ENCODE results near the gene PSMA5. TPM values are rescaled to one million over a fixed set of nuclear protein-coding genes. Genes with fewer than 3 reads are reported as not detected.

Gene PSMA5
- total and polyA plus RNA-seq, 2 experiments from 2014 or later: 64.4 to 90.1 TPM

DNA sequence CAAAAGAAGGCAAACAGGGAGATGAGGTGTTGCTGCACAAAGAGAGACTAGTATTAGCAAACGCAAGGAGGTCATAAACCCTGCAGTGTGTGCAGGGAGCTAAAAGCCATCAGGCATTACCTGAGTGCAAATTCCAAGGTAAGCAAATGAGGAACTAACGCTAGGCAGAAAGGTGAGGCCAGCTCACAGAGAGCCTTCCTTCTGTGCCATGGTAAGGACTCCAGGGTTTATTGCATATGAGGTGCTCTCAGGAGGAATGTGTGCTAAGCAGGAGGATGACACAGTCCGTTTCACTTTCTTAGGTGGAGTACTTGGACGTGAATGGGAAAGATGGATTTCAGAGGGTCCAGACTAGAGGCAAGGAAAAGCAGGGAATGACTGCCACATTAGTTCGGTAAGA is 74.8 kb downstream of the PSMA5 start:
- no peaks in the 10 kb centered on the region for H3K4me1 ChIP-seq (ENCODE audit: insufficient read depth)
- no peak overlapping the region for H3K4me3 ChIP-seq
- TF ChIP-seq EZH2phosphoT487 (IDR thresholded peaks at IDR 0.05; ENCODE audit: low read depth, severe bottlenecking, unreplicated experiment): no peak
- TF ChIP-seq EZH2 (IDR thresholded peaks at IDR 0.05; ENCODE audit: borderline replicate concordance): no peak
- TF ChIP-seq, protein P1, sequence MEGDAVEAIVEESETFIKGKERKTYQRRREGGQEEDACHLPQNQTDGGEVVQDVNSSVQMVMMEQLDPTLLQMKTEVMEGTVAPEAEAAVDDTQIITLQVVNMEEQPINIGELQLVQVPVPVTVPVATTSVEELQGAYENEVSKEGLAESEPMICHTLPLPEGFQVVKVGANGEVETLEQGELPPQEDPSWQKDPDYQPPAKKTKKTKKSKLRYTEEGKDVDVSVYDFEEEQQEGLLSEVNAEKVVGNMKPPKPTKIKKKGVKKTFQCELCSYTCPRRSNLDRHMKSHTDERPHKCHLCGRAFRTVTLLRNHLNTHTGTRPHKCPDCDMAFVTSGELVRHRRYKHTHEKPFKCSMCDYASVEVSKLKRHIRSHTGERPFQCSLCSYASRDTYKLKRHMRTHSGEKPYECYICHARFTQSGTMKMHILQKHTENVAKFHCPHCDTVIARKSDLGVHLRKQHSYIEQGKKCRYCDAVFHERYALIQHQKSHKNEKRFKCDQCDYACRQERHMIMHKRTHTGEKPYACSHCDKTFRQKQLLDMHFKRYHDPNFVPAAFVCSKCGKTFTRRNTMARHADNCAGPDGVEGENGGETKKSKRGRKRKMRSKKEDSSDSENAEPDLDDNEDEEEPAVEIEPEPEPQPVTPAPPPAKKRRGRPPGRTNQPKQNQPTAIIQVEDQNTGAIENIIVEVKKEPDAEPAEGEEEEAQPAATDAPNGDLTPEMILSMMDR (IDR thresholded peaks at IDR 0.05; ENCODE audit: poor library complexity): no peak
- H3K9me2 ChIP-seq (replicated peaks; ENCODE audit: insufficient read depth): no peaks in the 10 kb centered on the region
- WGBS (ENCODE audit: low lambda C conversion rate, missing lambda C conversion rate): 75% methylated on average over 5 of the region's 5 CpGs
- H3K79me2 ChIP-seq: no peaks in the 10 kb centered on the region
- no peaks in the 10 kb centered on the region for H3K27me3 ChIP-seq
- peak overlapping the region; percentile 72 for H3K27ac ChIP-seq
- no peaks in the 10 kb centered on the region for H3K9me3 ChIP-seq (ENCODE audit: low read depth)
- no peaks in the 10 kb centered on the region for H3K36me3 ChIP-seq (replicated peaks; ENCODE audit: insufficient read depth, low read depth)
- H4K20me1 ChIP-seq (ENCODE audit: insufficient read depth, poor library complexity, severe bottlenecking): no peaks in the 10 kb centered on the region
- DNase-seq (ENCODE audit: low spot score): peak; percentile 56
- H3K4me2 ChIP-seq: peak overlapping the region; percentile 61
- H2AFZ ChIP-seq: no peak overlapping the region

DNA sequence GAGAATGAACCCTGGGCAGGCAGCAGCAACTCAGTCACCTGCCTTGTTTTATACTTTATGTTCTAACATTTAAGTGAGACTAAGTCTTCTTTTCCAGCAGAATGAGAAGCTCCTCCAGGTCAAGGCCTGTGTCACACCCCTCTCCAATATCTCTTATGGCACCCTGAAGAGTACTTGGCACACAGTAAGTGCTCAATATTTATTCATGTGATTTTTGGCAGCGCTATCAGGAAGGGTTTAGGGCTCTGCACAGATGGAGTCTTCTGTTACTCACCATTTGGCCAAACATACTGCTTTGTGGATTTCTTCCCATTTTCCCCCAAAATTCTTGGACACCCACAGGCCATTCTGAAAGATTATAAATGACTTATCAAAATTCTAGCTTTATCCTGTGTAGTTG is 75.6 kb downstream of the PSMA5 start:
- Histone ChIP-seq H3K36me3 (replicated peaks; ENCODE audit: insufficient read depth, low read depth) (no peaks in the 10 kb centered on the region), H2AFZ (no peak overlapping the region), H3K4me1 (ENCODE audit: insufficient read depth) (no peaks in the 10 kb centered on the region), H3K4me3 (no peak overlapping the region), H3K27ac (no peak overlapping the region), H3K9me2 (replicated peaks; ENCODE audit: insufficient read depth) (no peaks in the 10 kb centered on the region), H3K9me3 (ENCODE audit: low read depth) (no peaks in the 10 kb centered on the region), H3K4me2 (no peak overlapping the region), H3K27me3 (no peaks in the 10 kb centered on the region), H4K20me1 (ENCODE audit: insufficient read depth, poor library complexity, severe bottlenecking) (no peaks in the 10 kb centered on the region), H3K79me2 (no peaks in the 10 kb centered on the region)
- no peak for DNase-seq (ENCODE audit: low spot score)
- TF ChIP-seq EZH2 (IDR thresholded peaks at IDR 0.05; ENCODE audit: borderline replicate concordance) (no peak), EZH2phosphoT487 (IDR thresholded peaks at IDR 0.05; ENCODE audit: low read depth, severe bottlenecking, unreplicated experiment) (no peak)
- TF ChIP-seq, protein P1 (IDR thresholded peaks at IDR 0.05; ENCODE audit: poor library complexity): no peak
- WGBS (ENCODE audit: low lambda C conversion rate, missing lambda C conversion rate): 97% methylated on average over 1 of the region's 1 CpG

DNA sequence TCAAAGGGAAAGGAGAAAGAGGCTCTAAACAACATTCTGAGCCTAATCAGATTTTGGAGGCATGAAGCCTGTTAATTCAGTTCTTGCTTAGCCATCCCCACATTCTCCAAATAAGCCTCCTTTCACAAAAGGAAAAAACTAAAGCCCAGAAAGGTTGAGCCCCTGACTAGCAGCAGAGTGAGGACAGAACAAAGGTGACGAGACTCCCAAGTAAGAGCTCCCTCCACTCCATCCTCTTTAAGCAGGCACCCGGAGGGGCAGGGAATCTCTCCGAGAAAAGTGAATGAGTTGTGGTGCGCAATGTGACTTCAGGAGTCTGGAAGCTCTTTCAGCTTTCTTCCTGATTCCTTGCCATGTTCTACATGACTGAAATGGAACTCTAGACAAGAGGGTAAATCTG is 76.1 kb downstream of the PSMA5 start:
- Histone ChIP-seq H3K27ac (no peak overlapping the region), H2AFZ (no peak overlapping the region), H3K79me2 (no peaks in the 10 kb centered on the region), H3K4me2 (no peak overlapping the region), H3K4me3 (no peak overlapping the region), H3K36me3 (replicated peaks; ENCODE audit: insufficient read depth, low read depth) (no peaks in the 10 kb centered on the region), H3K27me3 (no peaks in the 10 kb centered on the region), H3K4me1 (ENCODE audit: insufficient read depth) (no peaks in the 10 kb centered on the region), H3K9me3 (ENCODE audit: low read depth) (no peaks in the 10 kb centered on the region), H4K20me1 (ENCODE audit: insufficient read depth, poor library complexity, severe bottlenecking) (no peaks in the 10 kb centered on the region), H3K9me2 (replicated peaks; ENCODE audit: insufficient read depth) (no peaks in the 10 kb centered on the region)
- WGBS (ENCODE audit: low lambda C conversion rate, missing lambda C conversion rate): 91% methylated on average over 4 of the region's 4 CpGs
- DNase-seq (ENCODE audit: low spot score): no peak
- TF ChIP-seq EZH2 (IDR thresholded peaks at IDR 0.05; ENCODE audit: borderline replicate concordance): no peak
- TF ChIP-seq, protein P1 (IDR thresholded peaks at IDR 0.05; ENCODE audit: poor library complexity): no peak
- no peak for TF ChIP-seq EZH2phosphoT487 (IDR thresholded peaks at IDR 0.05; ENCODE audit: low read depth, severe bottlenecking, unreplicated experiment)

Other genes with a start within 250 kb of the PSMA5 start
- gene SARS1, start 212.5 kb downstream of the PSMA5 start, total RNA-seq: 179 and 180 TPM in 2 replicates
- 125 and 158 TPM in 2 replicates for gene SARS1, start 212.5 kb downstream of the PSMA5 start, polyA plus RNA-seq
- gene CELSR2, start 176.9 kb downstream of the PSMA5 start, total RNA-seq: 2.6 and 3.7 TPM in 2 replicates
- 3.2 and 3.3 TPM in 2 replicates for gene CELSR2, start 176.9 kb downstream of the PSMA5 start, polyA plus RNA-seq
- 10.1 and 14.3 TPM in 2 replicates for gene PSRC1, start 143.3 kb downstream of the PSMA5 start, total RNA-seq
- gene PSRC1, start 143.3 kb downstream of the PSMA5 start, polyA plus RNA-seq: 9.1 and 13.7 TPM in 2 replicates
- 3.6 and 13.7 TPM in 2 replicates for gene MYBPHL, start 119.4 kb downstream of the PSMA5 start, total RNA-seq
- gene MYBPHL, start 119.4 kb downstream of the PSMA5 start, polyA plus RNA-seq: 6.7 and 7.4 TPM in 2 replicates
- 59.3 and 66.3 TPM in 2 replicates for gene SORT1, start 28.5 kb downstream of the PSMA5 start, total RNA-seq
- gene SORT1, start 28.5 kb downstream of the PSMA5 start, polyA plus RNA-seq: 34.4 and 43.7 TPM in 2 replicates
- 2.0 and 2.1 TPM in 2 replicates for gene SYPL2, start 40.1 kb upstream of the PSMA5 start, total RNA-seq
- 3.0 TPM in 2 replicates for gene SYPL2, start 40.1 kb upstream of the PSMA5 start, polyA plus RNA-seq
- 5.1 and 6.6 TPM in 2 replicates for gene ATXN7L2, start 57.5 kb upstream of the PSMA5 start, total RNA-seq
- gene ATXN7L2, start 57.5 kb upstream of the PSMA5 start, polyA plus RNA-seq: 5.3 and 9.3 TPM in 2 replicates
- 6.0 and 6.5 TPM in 2 replicates for gene CYB561D1, start 67.6 kb upstream of the PSMA5 start, total RNA-seq
- 4.8 and 5.2 TPM in 2 replicates for gene CYB561D1, start 67.6 kb upstream of the PSMA5 start, polyA plus RNA-seq
- gene AMIGO1, start 83.3 kb upstream of the PSMA5 start, total RNA-seq: 4.1 and 4.4 TPM in 2 replicates
- gene AMIGO1, start 83.3 kb upstream of the PSMA5 start, polyA plus RNA-seq: 2.0 and 2.6 TPM in 2 replicates
- 0.50 TPM in 1 of 2 replicates, not detected in the other for gene GPR61, start 113.4 kb upstream of the PSMA5 start, total RNA-seq
- 0.88 and 1.1 TPM in 2 replicates for gene GPR61, start 113.4 kb upstream of the PSMA5 start, polyA plus RNA-seq
- gene GNAI3, start 122.2 kb upstream of the PSMA5 start, total RNA-seq: 10.9 and 11.5 TPM in 2 replicates
- gene GNAI3, start 122.2 kb upstream of the PSMA5 start, polyA plus RNA-seq: 8.1 and 8.9 TPM in 2 replicates
- 0.96 TPM in 1 of 2 replicates, not detected in the other for gene GNAT2, start 193.2 kb upstream of the PSMA5 start, total RNA-seq
- 0.18 and 0.19 TPM in 2 replicates for gene GNAT2, start 193.2 kb upstream of the PSMA5 start, polyA plus RNA-seq
- gene AMPD2, start 193.4 kb upstream of the PSMA5 start, total RNA-seq: 63.1 and 81.9 TPM in 2 replicates
- 80.9 and 101 TPM in 2 replicates for gene AMPD2, start 193.4 kb upstream of the PSMA5 start, polyA plus RNA-seq
- 64.5 and 99.9 TPM in 2 replicates for gene GSTM4, start 229.7 kb upstream of the PSMA5 start, total RNA-seq
- gene GSTM4, start 229.7 kb upstream of the PSMA5 start, polyA plus RNA-seq: 97.4 and 116 TPM in 2 replicates
- gene GSTM2, start 241.6 kb upstream of the PSMA5 start, total RNA-seq: 46.5 and 48.7 TPM in 2 replicates
- gene GSTM2, start 241.6 kb upstream of the PSMA5 start, polyA plus RNA-seq: 91.4 and 106 TPM in 2 replicates